NOMO-1 treated with dmso at 0.1 percent for 144 hours (cell line): ENCODE results near the gene THAP9.
"Not testable (repeated sequence)": the region's sequence is repeated elsewhere in the genome, so short reads cannot be mapped to it uniquely, and the experiment has no call there.

Source experiments
- DNase-seq: peaks from one replicate; lab custom pipeline; 2025; ENCODE audit not compliant: unreplicated experiment; lab: John Stamatoyannopoulos, UW

The THAP9 gene

GRCh38 chr4:82891707-82892466 is 8.6 kb upstream of the THAP9 start:
- no peak for DNase-seq

- DNase-seq, result no peak
These were observed 8.1 kb upstream of the THAP9 start for GRCh38 chr4:82892467-82892802.

GRCh38 chr4:82893942-82894341 is 6.6 kb upstream of the THAP9 start:
- DNase-seq, result no peak

GRCh38 chr4:82896755-82897154 is 3.8 kb upstream of the THAP9 start:
- DNase-seq, result no peak

GRCh38 chr4:82898322-82899243 is 2.0 kb upstream of the THAP9 start:
- no peak for DNase-seq

- no peak for DNase-seq
These were observed 1.0 kb upstream of the THAP9 start for GRCh38 chr4:82899374-82900065.

GRCh38 chr4:82900066-82900410 is 497 bp upstream of the THAP9 start:
- no peak for DNase-seq

- no peak for DNase-seq
These were observed 716 bp downstream of the THAP9 start for GRCh38 chr4:82901183-82901718.

GRCh38 chr4:82903737-82904136 is 3.2 kb downstream of the THAP9 start:
- no peak for DNase-seq

GRCh38 chr4:82905205-82905604 is 4.7 kb downstream of the THAP9 start:
- DNase-seq, result no peak

GRCh38 chr4:82906469-82906868 is 5.9 kb downstream of the THAP9 start:
- no peak for DNase-seq

- DNase-seq, result no peak
These were observed 8.8 kb downstream of the THAP9 start for GRCh38 chr4:82909326-82909725.

- no peak for DNase-seq
These were observed 12.8 kb downstream of the THAP9 start for GRCh38 chr4:82913305-82913704.

- not testable (repeated sequence) for DNase-seq
These were observed 13.4 kb downstream of the THAP9 start for GRCh38 chr4:82913968-82914367.

GRCh38 chr4:82918091-82918490 is 17.6 kb downstream of the THAP9 start:
- no peak for DNase-seq

GRCh38 chr4:82919386-82919785 is 18.9 kb downstream of the THAP9 start:
- no peak for DNase-seq

GRCh38 chr4:82921795-82922194 is 21.3 kb downstream of the THAP9 start:
- no peak for DNase-seq

GRCh38 chr4:82930848-82931755 is 30.6 kb downstream of the THAP9 start:
- DNase-seq, result no peak

GRCh38 chr4:82934441-82934840 is 33.9 kb downstream of the THAP9 start:
- no peak for DNase-seq

- no peak for DNase-seq
These were observed 38.9 kb downstream of the THAP9 start for GRCh38 chr4:82939414-82939813.
